Progenitor cell of endocrine pancreas (in vitro differentiated cells): ENCODE results near the gene TOGARAM2. TPM values are rescaled to one million over a fixed set of nuclear protein-coding genes. Genes with fewer than 3 reads are reported as not detected.

ENCODE experiments used
- DNase-seq: peaks from one replicate; pipeline ENCODE4 v3.0.0; 2021; ENCODE audit warnings: low spot score; ENCODE audit not compliant: unreplicated experiment
- H3K27ac Mint-ChIP-seq: 2 replicates; pipeline ENCODE4 v1.8.0; 2021; ENCODE audit warnings: mild to moderate bottlenecking, moderate library complexity, mixed read lengths
- H3K27me3 Mint-ChIP-seq: 2 replicates; pipeline ENCODE4 v1.8.0; 2021; ENCODE audit warnings: mixed read lengths
- H3K36me3 Mint-ChIP-seq: 2 replicates; pipeline ENCODE4 v1.8.0; 2022; ENCODE audit warnings: mixed read lengths; ENCODE audit not compliant: insufficient read depth
- H3K4me1 Mint-ChIP-seq: 2 replicates; pipeline ENCODE4 v1.8.0; 2021; ENCODE audit warnings: low read depth, mixed read lengths
- H3K4me3 Mint-ChIP-seq: 2 replicates; pipeline ENCODE4 v1.8.0; 2021; ENCODE audit warnings: low read depth, mild to moderate bottlenecking, moderate library complexity, mixed read lengths
- H3K9me3 Mint-ChIP-seq: 2 replicates; pipeline ENCODE4 v1.8.0; 2021; ENCODE audit warnings: low read depth, mixed read lengths
- total RNA-seq: library from RNA; stranded (reverse); gene quantifications from 2 replicates; pipeline ENCODE4 v1.2.1, GENCODE V29; 2021
- TF ChIP-seq, protein P1 (sequence below): fragments of 200-600 bp; sonication (generic); IDR thresholded peaks from one replicate; pipeline ENCODE4 v1.5.0; 2021; ENCODE audit warnings: antibody characterized with exemption, mild to moderate bottlenecking; ENCODE audit not compliant: unreplicated experiment

Gene TOGARAM2
- total RNA-seq, 1 donor from 2014 or later: 0.86 TPM

DNA sequence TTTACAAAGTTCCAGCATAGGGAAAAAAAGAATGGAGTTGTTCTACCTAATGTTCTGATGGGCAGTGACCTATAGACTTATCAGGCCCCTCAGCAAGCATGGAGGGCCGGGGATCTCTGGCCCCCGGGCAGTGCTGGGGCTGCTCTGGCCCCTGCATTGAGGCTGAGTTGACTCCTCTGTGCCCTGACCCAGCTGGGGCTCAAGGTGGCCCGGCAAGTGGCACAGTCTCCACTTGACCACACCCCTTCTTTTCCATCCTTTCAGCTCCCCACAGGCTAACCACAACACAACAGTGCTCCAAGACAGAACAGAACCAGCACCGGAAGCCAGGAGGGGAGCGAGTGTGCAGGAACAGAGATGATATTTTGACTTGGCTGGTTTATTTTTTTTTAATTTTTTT lies 19.9 kb downstream of the TOGARAM2 start:
- Mint-ChIP-seq H3K9me3 (no peaks in the 10 kb centered on the region), H3K27me3 (peaks cover 32% of the 10 kb centered on the region), H3K4me1 (peaks cover 8% of the 10 kb centered on the region), H3K4me3 (no peak overlapping the region), H3K36me3 (no peaks in the 10 kb centered on the region), H3K27ac (no peak overlapping the region)
- no peak for DNase-seq
- TF ChIP-seq, protein P1, sequence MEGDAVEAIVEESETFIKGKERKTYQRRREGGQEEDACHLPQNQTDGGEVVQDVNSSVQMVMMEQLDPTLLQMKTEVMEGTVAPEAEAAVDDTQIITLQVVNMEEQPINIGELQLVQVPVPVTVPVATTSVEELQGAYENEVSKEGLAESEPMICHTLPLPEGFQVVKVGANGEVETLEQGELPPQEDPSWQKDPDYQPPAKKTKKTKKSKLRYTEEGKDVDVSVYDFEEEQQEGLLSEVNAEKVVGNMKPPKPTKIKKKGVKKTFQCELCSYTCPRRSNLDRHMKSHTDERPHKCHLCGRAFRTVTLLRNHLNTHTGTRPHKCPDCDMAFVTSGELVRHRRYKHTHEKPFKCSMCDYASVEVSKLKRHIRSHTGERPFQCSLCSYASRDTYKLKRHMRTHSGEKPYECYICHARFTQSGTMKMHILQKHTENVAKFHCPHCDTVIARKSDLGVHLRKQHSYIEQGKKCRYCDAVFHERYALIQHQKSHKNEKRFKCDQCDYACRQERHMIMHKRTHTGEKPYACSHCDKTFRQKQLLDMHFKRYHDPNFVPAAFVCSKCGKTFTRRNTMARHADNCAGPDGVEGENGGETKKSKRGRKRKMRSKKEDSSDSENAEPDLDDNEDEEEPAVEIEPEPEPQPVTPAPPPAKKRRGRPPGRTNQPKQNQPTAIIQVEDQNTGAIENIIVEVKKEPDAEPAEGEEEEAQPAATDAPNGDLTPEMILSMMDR: no peak

DNA sequence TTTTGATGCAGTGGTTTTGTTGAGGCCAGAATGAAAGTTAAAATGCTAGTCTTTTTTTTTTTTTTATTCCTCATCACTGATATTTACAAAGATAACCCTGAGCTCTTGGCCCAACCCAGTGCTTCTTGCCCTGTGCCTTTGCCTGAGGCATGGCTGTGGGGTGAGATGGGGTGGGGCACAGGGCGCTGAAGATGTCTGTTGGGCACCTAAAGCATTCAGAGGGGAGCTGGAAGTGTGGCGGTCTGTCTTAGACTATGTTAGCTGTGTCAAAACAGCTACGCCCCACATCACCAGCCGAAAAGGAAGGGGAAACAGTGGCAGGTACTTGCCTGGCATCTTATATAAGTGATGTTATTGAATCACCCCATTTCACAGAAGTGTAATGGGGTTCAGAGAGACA lies 20.7 kb downstream of the TOGARAM2 start:
- Mint-ChIP-seq H3K36me3 (no peaks in the 10 kb centered on the region), H3K4me1 (peaks cover 6% of the 10 kb centered on the region), H3K27me3 (peaks cover 28% of the 10 kb centered on the region), H3K4me3 (no peak overlapping the region), H3K9me3 (no peaks in the 10 kb centered on the region), H3K27ac (no peak overlapping the region)
- TF ChIP-seq, protein P1: no peak
- no peak for DNase-seq

DNA sequence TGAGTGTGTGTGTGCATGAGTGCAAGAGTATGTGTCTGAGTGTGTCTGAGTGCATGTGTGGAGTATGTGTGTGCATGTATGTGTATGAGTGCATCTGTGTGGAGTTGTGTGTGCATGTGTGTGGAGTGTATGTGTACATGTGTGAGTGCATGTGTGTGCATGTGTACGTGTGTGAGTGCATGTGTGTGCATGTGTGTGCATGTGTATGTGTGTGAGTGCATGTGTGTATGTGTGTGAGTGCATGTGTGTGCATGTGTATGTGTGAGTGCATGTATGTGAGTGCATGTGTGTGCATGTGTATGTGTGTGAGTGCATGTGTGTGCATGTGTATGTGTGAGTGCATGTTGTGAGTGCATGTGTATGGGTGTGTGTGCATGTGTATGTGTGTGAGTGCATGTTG lies 23.7 kb downstream of the TOGARAM2 start:
- peaks cover 8% of the 10 kb centered on the region for H3K27me3 Mint-ChIP-seq
- H3K36me3 Mint-ChIP-seq: no peaks in the 10 kb centered on the region
- H3K4me1 Mint-ChIP-seq: no peaks in the 10 kb centered on the region
- H3K27ac Mint-ChIP-seq: no peak overlapping the region
- H3K9me3 Mint-ChIP-seq: no peaks in the 10 kb centered on the region
- no peak overlapping the region for H3K4me3 Mint-ChIP-seq
- no peak for DNase-seq
- TF ChIP-seq, protein P1: no peak

DNA sequence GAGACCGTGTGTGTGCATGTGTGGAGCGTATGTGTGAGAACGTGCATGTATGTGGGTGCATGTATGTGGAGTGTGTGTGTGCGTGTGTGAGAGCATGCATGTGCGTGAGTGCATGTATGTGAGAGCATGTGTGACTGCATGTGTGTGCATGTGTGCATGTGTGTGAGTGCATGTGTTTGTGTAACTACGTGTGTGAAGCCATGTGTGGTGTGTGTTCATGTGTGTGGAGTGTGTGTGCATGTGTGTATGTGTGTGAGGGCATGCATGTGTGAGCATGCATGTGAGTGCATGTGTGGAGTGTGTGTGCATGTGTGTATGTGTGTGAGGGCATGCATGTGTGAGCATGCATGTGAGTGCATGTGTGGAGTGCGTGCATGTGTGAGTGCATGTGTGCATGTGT lies 24.2 kb downstream of the TOGARAM2 start:
- Mint-ChIP-seq H3K4me3 (no peak overlapping the region), H3K4me1 (no peaks in the 10 kb centered on the region), H3K27me3 (peaks cover 2% of the 10 kb centered on the region), H3K27ac (no peak overlapping the region), H3K36me3 (no peaks in the 10 kb centered on the region), H3K9me3 (no peaks in the 10 kb centered on the region)
- TF ChIP-seq, protein P1: no peak
- no peak for DNase-seq

DNA sequence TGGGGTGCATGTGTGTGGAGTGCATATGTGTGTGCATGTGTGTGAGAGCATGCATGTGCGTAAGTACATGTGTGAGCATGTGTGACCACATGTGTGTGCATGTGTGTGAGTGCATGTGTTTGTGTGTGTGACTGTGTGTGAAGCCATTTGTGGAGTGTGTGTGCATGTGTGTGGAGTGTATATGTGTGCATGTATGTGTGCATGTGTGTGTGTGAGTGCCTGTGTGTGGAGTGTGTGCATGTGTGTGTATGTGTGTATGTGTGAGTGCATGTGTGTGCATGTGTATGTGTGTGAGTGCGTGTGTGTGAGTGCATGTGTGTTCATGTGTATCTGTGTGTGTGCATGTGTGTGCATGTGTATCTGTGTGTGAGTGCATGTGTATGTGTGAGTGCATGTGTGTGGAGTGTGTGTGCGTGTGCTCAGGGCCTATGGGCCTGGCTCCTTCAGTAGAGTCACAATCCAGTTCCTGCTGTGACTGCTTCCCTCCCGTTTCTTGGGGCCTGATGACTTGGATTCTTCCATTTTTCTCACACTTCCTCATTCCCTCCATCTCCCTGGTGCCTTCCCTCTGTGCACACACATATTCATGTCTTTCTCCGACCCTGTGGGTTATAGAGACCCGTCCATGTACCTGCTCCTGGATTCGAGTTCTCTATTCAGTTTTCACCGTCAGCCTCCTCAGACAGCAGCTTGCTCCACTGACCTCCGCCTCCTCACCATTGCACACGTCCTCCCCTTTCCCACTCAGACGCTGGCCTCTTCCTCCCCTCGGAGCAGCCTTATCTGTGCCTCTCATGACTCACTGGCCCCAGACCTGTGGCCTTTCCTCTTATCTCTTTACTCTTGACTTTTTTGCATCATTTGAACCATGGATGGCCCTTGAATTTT lies 25.2 kb downstream of the TOGARAM2 start:
- no peak for DNase-seq
- TF ChIP-seq, protein P1: no peak
- H3K36me3 Mint-ChIP-seq: no peaks in the 10 kb centered on the region
- peaks cover 1% of the 10 kb centered on the region for H3K4me1 Mint-ChIP-seq
- no peak overlapping the region for H3K27ac Mint-ChIP-seq
- peaks cover 2% of the 10 kb centered on the region for H3K27me3 Mint-ChIP-seq
- no peak overlapping the region for H3K4me3 Mint-ChIP-seq
- no peaks in the 10 kb centered on the region for H3K9me3 Mint-ChIP-seq
